ENCODE data around the gene SLC6A20.

DNA sequence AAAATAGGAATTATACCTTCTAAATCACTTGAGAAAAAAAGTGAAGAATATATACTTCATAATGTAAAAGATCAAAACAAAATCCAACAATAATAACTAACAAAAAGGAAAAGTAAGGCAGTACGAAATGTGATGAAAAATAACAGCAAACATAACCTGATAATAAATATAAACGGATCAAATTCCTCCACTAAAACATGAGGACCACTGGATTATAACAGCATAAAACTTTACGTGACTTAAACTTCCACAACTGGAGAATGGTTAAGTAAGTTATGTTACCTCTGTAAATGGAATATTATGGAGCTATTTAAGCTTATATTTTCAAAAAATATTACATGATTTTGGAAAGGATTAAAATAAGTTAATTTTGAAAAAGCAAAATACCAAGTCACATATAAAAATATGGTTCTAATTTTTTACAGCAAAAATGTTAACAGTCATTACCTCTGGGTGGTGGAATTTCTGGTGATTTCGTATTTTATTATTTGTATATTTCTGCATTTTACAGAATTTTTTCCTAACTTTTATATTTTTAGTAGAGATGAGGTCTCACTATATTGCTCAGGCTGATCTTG lies 7.0 kb downstream of the SLC6A20 start:
- TF ChIP-seq, protein P1, sequence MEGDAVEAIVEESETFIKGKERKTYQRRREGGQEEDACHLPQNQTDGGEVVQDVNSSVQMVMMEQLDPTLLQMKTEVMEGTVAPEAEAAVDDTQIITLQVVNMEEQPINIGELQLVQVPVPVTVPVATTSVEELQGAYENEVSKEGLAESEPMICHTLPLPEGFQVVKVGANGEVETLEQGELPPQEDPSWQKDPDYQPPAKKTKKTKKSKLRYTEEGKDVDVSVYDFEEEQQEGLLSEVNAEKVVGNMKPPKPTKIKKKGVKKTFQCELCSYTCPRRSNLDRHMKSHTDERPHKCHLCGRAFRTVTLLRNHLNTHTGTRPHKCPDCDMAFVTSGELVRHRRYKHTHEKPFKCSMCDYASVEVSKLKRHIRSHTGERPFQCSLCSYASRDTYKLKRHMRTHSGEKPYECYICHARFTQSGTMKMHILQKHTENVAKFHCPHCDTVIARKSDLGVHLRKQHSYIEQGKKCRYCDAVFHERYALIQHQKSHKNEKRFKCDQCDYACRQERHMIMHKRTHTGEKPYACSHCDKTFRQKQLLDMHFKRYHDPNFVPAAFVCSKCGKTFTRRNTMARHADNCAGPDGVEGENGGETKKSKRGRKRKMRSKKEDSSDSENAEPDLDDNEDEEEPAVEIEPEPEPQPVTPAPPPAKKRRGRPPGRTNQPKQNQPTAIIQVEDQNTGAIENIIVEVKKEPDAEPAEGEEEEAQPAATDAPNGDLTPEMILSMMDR (IDR thresholded peaks at IDR 0.05) = no peak
- TF ChIP-seq POLR2A (IDR thresholded peaks at IDR 0.05) = no peak
